GM18909 (cell line): ENCODE results near the gene USP47.

ENCODE experiments used
- ATAC-seq: cut with Tn5 transposase; IDR thresholded peaks from one replicate; pipeline ENCODE4 v1.9.1; 2021; ENCODE audit warnings: mild to moderate bottlenecking; ENCODE audit not compliant: unreplicated experiment, poor library complexity

Gene USP47

DNA sequence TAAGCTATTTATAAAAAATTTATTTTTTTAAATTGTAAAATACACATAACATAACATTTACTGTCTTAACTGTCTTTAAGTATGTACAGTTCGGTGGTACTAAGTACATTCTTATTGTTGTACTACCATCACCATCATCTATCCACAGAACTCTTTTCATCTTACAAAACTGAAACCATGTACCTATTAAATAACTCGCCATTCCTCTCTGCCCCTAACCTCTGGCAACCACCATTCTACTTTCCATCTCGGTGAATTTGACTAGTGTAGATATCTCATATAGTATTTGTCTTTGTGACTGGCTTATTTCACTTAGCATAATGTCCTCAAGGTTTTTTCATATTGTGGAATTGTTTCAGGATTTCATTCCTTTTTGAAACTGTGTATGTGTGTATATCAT lies 22.6 kb downstream of the USP47 start:
- ATAC-seq = no peak

DNA sequence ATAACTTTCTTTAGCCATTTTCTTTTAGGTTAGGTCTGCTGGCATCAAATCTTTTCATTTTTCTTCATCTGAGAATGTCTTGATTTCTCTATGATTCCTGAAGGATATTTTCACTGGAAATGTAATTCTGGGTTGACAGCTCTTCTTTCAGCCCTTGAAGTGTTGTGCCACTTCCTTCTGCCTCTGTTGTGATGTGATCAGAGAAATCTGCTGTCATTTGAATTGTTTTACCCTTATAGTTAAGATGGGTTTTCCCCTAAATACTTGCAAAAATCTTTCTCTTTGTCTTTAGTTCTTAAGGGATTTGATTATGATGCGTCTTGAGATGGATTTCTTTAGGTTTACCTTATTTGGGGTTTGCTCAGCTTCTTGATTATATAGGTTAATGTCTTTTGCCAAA lies 23.0 kb downstream of the USP47 start:
- ATAC-seq = no peak

- ATAC-seq = no peak
Measured at GRCh38 chr11:11865449-11865848, 23.7 kb downstream of the USP47 start.

- ATAC-seq = no peak
Measured at GRCh38 chr11:11866203-11866602, 24.4 kb downstream of the USP47 start.

- no peak for ATAC-seq
Measured at GRCh38 chr11:11867720-11868119, 25.9 kb downstream of the USP47 start.

GRCh38 chr11:11871991-11872401 lies 30.2 kb downstream of the USP47 start:
- no peak for ATAC-seq

DNA sequence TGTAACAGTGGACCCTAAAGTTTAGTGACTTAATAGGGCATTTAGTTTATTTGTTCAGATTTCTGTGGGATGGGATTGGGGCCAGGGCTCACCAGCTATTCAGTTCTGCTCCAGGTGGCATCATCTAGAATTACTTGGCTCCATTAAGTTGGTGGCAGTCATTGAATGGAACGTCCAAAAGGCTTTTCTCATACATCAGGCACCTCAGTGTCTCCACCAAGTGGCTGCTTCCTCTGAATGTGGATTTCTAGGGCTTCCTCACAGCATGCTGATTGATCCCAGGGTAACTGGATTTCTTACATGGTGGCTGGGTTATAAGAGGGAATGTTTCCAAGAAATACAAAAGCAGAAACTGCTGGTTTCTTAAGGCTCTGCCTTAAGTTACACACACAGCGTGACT lies 34.7 kb downstream of the USP47 start:
- no peak for ATAC-seq

- no peak for ATAC-seq
Measured at GRCh38 chr11:11880179-11880578, 38.4 kb downstream of the USP47 start.

DNA sequence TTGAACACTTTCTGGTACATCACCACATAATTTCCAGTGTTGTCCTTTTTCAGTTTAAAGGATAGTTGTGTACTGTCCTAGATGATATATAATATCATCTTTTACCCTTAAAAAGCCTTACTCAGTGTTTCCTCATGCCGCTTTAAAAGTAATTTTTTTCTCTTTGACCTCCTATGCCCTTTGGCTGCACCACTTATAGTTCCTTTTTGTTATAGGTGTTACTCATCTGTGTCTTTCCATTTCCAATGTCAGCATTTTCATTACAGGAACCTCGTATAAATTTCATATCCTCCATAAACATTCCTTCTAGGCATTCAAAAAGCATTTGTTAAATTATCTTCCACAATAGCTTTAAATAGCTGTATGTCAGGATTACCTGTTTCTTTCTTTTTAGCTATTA lies 40.8 kb downstream of the USP47 start:
- no peak for ATAC-seq

DNA sequence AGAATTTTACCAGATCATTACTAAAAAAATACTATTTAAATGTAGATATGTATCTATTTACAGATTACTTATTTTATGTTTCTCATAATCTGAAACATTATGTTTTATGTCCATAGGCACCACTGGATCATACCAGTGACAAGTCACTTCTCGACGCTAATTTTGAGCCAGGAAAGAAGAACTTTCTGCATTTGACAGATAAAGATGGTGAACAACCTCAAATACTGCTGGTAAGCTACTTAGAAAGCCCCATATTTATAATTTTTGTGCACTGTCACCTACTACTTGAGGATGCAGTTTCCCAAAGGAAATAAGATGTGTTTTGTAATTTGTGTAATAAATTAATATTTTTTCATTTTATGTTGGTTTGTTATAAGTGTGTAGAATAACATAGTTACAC lies 42.6 kb downstream of the USP47 start:
- no peak for ATAC-seq

DNA sequence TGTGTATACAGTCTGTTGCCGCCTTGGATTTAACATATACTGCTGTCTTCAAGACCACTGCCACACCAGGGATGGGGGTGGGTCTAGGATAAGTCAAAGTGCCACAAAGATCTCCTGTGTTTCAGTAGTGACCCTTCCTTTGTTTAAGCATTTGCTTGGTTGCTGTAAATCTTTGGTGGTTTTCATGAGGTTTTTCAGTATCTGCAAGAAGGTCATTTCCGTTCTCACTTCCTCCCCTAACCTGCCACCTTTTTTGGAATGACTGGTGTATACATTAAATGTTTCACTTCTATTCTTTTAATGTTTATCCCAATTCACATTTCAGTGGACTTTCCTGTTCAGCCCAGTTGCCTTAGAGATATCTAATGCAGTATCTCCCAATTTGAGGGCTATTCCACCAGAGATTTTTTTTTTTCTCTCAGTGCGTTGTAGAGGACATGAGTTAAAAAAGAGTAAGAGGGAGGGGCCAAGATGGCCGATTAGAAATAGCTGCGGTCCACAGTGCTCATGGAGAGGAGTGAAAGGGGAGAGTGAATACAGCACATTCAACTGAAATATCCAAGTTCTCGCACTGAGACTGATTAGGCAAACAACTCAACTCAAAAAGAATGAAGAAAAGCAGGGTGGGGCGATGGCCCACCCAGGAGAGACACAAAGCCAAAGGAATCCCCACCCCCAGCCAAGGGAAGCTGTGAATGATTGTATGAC lies 43.2 kb downstream of the USP47 start:
- peak; percentile 94 for ATAC-seq

DNA sequence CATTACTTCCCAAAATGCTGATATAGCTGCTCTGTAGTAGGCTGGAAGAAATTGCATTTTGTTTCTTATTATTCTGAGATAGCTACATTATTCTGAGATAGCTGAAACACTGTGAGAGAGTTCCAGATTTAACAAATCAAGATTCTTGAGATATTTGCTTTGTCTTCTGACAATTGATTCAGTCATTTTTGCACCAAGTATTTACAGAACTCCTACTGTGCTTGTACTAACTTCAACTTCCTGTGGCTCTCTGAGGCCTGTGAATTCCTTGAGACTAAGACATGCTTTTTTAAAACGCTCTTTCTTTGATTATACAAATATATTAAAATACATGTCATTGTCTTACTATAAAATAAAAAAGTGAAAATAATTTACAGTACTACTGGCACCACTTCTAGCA lies 52.7 kb downstream of the USP47 start:
- ATAC-seq = no peak

DNA sequence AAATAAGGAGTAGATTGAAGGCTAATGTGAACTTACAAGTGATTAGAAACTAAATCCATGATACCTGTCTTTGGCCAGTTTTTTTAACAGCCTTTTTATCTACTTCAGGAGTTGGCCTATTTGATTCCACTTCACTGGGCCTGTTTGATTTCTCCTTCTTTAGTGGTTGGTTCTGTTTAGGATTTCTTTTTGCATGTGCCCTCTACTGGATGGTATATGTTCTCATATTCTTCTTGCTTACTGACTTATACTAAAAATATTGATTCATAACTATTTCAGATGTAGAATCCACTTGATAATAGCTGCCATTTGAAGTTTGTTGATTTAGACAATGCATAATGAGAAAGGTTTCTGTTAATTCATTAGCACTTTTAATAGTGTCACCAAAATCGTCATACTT lies 53.9 kb downstream of the USP47 start:
- ATAC-seq = no peak

- ATAC-seq = no peak
Measured at GRCh38 chr11:11898648-11899047, 56.9 kb downstream of the USP47 start.

- ATAC-seq = no peak
Measured at GRCh38 chr11:11899401-11899800, 57.6 kb downstream of the USP47 start.

GRCh38 chr11:11901929-11902328 lies 60.2 kb downstream of the USP47 start:
- no peak for ATAC-seq

- ATAC-seq = no peak
Measured at GRCh38 chr11:11909727-11910126, 68.0 kb downstream of the USP47 start.

GRCh38 chr11:11910541-11910940 lies 68.8 kb downstream of the USP47 start:
- ATAC-seq = no peak

GRCh38 chr11:11913395-11913794 lies 71.6 kb downstream of the USP47 start:
- ATAC-seq = no peak

GRCh38 chr11:11915625-11916024 lies 73.9 kb downstream of the USP47 start:
- ATAC-seq = no peak

DNA sequence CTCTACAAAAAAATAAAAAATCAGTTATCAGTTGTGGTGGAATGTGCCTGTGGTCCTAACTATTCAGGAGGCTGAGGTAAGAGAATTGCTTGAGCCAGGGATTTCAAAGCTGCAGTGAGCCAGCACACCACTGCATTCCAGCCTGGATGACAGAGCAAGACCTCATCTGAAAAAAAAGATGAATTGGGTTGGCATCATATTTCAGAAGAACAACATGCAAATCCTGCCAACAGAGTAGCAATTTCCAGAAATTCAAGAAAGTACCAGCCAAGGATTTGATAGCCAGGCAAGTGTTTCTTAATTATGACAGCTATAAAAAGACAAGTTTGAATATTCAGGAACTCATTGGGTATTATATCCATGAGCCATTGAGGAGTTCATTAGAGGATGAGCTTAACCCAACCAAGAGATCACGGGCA lies 75.2 kb downstream of the USP47 start:
- ATAC-seq = no peak

GRCh38 chr11:11923828-11924227 lies 82.1 kb downstream of the USP47 start:
- ATAC-seq = no peak

DNA sequence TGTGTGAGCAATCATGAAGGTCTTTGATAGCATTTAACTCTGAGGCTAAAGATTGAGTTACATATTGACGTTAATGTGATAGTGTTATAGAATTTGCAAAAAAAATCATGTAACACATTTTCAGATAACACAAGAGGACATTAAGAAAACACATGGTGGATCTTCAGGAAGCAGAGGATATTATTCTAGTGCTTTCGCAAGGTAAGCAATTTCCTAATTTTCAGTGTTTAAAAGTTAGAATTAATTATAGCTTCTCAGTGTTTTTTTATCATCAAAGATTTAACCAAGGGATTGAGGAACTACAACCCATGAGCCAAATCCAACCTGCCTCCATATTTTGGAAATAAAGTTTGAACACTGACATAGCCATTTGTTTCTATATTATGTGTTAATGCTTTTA lies 88.1 kb downstream of the USP47 start:
- no peak for ATAC-seq
